Forelimb muscle (tissue), 1 donor: ENCODE measurements around the gene ADAMTS2. TPM values are rescaled to one million over a fixed set of nuclear protein-coding genes. Genes with fewer than 3 reads are reported as not detected.

Experiments used
- DNase-seq: peaks from one replicate; pipeline ENCODE4 v3.0.0-alpha.2; 2013; ENCODE audit warnings: low read depth
- polyA plus RNA-seq: library from polyadenylated mRNA; unstranded; fragments of 120-200 nt; gene quantifications from one replicate; pipeline ENCODE4 v1.2.1, GENCODE V29; 2013; ENCODE audit not compliant: insufficient read length

Gene ADAMTS2
- polyA plus RNA-seq, 1 donor, result 33.0 TPM

DNA sequence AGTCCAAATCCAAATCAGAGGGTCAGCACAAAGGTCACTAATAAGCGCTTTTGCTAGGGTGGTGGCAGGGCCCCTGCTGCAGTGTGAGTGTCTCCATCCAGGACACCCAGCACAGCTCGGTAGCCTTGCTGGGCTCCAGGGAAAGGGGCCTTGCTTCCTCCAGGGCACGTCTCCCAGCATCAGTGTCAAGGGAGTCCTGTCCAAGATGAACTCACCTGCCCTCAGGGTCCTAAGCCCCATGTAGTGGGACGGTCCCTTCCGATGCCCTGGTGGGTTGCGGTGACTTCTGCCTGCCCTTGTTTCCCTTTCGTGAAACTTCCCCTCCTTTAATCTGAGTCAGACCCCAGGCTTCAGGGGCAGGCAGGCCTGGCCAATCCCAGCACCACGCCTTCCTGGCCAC, 183.4 kb downstream of the ADAMTS2 start:
- no peak for DNase-seq

DNA sequence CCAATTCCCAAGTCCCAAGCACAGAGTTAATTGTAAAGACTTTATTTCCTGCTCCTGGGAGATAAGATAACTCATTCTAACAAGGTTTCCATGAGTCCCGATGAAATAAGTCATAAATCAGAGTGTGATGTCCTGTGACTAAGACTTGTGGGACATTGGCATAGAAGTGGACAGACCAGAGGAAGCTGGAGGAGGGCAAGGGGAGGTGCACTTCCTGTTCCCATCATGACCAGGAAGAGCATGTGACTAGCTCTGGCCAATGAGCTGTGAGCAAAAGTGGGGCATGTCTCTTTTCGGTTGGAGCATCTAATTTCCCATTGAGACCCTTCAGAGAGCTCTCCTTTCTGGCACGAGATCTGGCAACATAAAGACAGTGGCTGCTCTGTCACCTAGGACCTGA, 184.7 kb downstream of the ADAMTS2 start:
- DNase-seq, result no peak

DNA sequence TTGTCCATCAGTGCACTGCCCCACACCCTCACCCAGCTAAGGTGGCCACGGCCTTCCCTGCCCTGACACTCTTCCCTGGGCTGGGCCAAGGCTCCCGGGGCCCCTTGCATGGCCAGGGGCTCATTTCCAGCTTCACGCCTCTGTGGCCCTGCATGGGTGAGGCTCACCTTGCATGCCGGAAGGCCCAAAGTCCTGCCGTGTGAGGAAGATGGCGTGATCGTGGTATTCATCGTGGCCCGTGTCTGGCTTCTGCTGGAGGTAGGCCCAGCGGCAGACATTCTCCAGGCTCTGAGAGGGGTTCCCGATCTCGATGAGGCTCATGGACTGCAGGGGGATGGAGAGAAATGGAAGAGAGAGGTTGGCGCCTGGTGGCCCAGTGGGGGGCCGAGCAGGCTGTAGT, 186.7 kb downstream of the ADAMTS2 start:
- no peak for DNase-seq

DNA sequence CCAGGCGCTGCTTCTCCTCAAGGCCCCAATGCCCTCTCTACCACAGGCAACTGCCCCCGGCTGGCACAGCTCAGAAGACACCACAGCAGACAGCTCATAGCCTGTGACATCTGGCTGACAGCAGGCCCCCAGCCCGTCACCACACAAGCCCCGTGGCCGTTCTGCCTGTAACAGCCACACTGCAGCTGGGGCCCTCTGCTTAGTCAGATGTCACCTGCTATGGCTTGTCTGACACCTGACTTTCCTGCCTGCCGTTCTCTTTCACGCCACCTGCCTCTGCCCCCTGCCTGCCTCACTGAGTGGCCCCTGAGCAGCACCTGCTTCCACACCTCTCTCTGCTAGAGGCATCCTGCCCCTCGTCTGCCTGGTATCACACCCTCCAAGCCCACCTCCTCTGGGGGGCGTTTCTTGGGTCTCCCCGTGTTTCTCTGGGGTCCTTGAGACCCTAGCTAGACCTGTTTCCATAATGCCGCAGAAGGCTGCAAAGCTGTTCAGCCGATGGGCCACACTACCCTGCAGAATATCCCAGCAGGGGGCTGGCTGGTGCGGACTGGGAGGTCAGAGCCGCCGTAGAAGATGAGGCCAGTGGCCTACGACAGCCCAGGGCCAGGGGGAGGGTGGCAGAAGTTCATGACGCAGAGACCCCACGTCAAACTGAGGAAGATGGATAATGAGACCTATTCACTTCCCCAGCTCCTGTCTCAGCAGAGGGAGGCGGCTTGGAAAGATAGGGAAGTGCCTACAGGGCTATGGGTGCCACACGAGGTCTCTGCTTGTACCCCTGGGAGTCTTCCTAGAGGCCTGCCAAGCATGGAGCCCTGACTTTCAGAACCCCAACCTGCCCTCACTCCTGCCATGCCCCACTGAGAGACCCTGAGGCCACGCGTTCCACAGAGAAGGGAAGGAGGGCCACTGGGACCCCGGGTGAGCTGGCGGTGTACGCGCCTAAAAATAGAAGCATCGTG, 190.0 kb downstream of the ADAMTS2 start:
- DNase-seq, result no peak

DNA sequence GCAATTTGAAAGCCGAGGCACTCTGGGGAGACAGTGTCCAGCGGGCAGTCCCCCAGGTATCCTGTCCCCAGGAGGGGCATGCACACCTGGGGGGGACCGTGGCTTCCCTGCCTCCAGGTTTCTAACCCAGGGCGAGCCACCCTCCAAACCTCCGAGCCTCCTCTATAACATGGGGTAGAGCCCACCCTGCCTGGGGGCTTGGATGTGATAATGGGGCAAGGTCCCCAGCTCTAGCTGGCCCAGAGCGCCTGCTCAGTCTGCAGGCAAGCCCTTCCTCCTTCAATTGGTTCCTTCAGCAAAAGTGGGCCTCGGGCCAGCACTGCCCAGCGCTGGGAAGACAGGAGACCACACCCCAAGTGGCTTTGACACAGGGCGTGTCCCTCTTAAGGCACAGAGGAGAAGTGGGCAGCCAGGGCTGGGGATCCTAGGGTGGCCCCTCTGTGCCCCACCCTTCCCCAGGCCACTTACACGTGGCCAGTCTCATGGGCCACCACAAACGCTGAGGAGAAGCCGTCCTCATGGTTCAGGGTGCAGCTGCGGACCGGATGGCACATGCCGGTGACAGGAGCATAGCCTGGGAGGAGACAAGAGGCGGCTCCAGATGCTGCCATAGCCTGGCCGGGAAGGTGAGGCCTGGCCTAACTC, 190.8 kb downstream of the ADAMTS2 start:
- DNase-seq, result no peak

DNA sequence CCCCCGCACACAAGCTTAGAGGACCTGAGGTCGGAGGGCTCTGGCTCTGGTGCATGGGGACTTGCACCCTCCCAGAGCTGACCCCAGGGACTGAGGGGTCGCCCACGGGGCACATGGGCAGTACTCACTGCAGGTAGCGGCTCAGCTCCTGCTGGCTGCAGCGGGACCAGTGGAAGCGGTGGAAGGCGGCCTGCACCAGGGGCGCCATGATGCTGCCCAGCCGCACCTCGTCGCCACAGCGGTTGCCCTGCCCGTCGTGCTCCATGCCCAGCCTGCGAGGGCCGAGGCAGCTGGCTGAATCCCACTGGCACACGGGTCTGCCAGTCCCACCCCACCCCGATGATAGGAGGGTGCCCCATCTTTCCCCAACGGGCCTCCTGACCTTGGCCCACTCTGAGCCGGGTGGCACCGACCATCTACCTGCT, 191.3 kb downstream of the ADAMTS2 start:
- DNase-seq, result no peak

DNA sequence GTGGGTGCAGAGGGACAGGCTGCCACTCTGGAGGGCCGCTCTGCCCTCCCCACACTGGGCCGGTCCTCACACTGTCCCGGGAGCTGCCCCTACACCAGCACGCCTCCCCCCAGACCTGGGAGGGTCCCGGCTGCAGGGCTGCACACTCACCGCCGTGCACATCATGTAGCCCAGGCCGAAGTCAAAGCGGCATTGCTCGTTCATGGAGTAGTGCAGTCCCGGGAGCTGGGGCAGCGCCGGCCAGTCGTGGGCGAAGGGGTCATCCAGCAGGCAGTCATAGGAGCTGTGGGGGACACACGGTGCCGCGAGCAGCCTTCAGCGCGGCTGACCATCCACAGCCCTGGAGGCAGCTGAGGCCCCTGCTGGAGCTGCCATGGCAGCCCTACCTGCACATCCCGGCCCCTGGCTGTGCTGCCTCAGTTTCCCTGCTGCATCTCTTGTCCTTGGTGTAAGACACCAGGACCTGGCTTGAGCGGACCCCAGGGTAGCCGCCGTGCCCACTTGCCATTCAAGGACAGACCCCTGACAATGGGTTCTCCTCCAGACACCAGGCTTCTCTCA, 191.8 kb downstream of the ADAMTS2 start:
- DNase-seq, result no peak

DNA sequence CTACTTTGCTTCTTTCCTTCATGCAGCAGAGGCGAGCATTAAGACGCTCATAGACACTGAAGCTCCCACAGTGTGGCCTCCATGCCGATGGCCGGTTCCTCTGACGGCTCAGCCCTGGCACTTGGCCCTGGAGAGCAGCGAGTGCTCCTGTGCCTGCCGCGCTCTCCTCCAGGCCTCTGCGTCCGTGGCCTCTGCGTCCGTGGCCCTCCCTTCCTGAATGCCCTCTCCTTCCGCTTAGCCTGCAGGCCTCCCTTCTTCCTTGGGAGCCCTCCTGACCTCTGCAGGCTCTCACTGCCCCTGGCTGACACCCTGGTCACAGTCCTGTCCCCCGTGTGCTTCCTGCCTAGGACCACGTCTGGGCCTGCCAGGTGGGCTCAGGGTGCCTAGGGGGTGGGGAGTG, 192.3 kb downstream of the ADAMTS2 start:
- no peak for DNase-seq

DNA sequence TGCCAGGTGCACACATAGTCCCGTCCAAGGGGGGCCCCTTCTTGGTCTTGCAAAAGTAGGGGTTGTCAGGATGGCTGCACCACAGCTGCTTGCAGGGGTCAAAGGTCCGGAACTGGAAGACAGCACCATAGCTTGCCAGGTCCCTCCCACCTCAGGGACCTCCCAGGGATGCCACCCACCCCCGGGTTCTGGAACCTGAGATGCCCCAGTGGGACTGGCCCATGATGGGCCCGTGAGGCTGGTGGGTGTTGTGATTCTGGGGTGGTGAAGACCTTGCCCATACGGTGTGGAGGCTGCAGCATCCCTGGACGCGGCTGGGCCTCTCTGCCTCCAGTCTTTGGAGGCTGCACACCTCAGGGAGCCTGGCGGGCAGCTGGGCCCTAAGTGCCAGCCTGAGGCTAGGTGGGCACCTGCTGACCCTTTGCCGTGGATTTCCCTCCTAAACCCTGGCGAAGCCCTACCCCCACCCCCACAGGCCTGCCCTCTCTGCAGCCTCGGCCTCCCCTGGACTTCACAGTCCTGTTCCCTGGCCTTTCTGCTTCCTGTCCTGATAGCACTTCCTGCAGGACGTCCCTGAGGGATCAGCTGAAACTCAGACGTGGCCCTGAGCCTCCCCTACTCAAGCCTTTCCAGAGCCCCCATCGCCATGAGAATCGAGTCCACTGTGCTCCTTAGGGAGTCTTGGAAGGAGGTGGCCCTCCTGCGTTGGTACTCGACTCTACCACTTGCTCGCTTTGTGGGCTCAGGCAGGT, 192.9 kb downstream of the ADAMTS2 start:
- DNase-seq, result no peak

DNA sequence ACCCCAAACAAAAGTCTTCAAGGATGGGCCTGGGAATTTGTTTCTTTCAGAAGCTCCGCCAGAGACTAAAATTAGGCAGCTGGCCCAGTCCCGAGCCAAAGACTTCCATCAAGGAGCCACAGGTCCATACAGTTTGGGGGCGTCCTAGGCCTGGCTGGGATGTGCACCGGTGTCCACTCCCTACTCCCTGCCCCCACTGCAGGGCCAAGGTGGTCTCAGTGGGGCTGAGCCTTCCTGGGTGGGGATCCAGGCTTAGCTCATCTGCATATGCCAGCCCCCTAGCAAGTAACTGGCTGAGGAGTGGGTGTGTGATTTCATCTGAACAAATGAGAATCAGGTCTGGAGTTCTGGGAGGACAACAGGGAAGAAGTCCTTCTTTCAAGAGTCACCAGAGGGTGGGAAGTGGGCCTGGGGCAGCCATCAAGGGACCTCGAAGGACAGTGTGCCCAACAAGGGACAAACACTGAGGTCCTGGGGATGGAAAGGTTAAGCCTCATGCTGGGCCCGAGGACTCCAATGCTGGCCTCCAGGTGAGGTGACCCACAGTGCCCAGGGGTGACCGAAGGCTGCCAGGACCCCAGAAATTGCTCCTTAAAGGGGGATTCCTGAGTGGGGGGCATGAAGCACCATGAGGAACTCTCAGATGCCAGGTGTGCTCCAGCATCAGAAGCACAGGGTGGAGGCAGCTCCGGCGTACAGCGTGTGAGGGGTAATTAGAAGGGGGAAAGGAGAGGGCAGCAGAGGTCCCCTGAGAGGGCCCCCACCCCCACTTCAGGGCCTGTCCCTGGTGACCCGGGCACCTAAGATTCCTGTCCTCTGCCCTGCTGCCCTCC, 193.8 kb downstream of the ADAMTS2 start:
- DNase-seq, result no peak

DNA sequence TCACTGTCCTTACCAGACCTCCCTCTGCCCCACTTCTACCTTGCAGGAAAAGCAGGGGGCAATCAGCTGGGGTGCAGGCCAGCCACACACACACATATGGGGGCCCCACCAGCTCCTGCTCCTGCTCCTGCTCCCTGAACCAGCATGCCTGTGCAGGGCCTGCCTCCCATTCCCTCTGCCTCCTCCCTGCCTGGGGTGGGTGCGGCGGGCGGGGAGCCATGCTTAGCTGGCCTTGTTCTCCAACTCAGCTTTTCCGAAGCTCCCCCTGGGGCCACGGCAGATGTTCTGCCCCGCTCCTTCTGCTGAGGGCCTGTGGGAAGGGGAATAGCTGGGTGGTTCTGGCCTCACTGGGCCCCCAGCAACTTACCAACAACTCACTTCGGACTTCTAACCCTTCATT, 195.2 kb downstream of the ADAMTS2 start:
- no peak for DNase-seq

DNA sequence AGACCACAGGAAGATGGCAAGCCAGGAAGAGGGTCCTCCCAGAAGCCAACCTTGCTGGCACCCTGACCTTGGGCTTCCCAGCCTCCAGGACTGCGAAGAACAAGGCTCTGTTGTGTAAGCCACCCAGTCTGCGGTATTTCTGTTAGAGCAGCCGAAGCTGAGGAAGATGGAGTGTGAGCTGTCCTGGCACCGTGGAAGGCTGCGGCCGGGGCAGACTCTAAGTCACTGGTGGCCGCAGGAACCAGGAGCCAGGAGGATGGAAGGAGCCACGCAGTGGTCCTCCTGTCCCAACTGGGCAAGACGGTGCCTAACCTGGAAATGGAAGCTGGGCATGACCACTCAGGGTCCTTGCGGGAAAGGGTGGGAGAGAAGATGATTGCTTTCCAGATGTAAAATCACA, 196.0 kb downstream of the ADAMTS2 start:
- DNase-seq, result no peak

DNA sequence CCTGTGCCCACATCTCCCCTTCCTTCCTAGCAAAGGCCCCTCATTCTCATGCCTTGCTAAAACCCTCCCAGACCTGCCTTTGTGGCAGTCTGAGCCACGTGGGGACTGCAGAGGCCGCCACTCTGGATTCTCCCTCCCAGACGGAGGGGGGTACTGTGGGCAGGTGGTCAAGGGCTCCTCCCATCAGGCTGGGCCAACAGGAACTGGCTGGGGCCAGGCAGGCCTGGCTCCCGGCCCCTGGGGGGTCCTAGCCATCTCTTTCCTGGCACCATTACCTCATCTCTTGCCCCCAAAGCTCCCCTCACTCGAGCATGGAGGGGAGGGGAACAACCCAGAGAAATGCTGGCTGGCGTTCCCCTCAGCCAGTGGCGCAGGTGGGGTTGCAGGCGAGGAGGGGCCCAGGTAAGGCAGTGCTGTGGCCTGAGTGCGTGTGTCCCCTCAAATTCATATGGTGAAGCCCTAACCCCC, 196.5 kb downstream of the ADAMTS2 start:
- DNase-seq, result no peak

DNA sequence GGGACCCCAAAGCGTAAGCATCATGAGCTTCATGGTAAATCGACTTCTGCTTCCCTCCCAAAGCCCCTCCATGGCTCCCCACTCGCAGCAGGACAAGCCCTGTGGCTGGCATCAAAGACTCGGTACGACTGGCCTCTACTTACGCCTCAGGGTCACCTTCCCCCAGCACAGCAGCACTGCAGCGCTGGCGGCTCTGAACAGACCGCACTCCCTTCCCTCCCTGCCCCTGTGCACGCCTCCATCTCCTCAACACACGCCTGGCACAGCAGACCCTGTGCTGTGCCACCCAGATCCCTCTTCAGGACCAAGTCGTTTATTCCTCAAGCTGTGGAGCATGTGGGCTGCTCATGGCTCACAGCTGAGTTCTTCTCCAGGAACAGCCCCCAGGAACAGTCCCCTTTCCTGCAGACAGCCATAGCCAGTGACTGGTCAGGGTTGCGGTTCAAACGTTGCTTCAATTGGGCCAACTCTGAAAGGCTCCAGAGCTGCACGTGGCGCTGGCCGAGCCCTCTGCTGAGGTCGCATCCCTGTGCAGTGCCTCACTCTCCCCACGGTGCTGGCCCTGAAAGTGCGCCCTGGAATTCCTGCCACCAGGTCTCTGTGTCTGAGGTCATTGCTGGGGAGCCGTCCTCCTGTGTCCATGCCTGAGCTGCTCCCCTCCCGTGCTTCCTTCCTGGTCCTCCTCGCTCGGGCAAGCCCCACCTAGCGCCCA, 197.1 kb downstream of the ADAMTS2 start:
- DNase-seq, result no peak

DNA sequence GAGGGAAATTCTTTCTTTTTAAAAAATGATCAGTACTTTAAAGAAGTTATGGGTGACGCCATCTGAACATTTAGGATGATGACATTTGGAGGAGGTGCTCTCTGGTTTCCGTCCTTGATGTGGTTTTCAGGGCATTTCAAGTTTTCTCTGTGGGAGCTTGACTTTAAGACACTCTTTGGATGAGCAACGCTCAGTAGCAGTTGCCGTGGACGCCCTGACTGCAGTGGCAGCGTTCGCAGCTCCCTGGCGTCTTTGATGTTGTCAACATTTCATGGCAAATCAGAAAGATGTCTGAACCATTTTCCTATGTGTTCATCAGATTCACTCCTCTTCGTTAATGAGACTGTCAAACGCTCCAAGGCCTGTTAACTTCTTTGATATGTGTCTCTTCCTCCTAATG, 199.0 kb downstream of the ADAMTS2 start:
- DNase-seq, result no peak

DNA sequence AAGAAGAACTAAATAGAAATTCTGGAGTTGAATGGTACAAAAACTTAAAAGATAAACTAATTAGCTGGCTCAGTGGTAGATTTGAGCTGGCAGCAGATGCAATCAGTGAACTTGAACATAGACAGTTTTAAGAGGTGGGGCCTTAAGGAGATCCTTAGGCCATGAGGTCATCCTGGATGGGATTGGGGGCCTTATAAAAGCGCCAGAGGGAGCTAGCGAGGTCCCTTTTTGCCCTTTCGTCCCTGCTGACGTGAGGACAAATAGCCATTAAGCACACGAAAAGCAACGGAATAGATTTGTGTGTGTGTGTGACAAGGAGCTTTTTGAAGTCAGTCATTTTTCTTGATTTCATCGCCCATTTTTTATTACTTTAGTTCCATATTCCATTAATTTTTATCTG, 201.8 kb downstream of the ADAMTS2 start:
- no peak for DNase-seq

DNA sequence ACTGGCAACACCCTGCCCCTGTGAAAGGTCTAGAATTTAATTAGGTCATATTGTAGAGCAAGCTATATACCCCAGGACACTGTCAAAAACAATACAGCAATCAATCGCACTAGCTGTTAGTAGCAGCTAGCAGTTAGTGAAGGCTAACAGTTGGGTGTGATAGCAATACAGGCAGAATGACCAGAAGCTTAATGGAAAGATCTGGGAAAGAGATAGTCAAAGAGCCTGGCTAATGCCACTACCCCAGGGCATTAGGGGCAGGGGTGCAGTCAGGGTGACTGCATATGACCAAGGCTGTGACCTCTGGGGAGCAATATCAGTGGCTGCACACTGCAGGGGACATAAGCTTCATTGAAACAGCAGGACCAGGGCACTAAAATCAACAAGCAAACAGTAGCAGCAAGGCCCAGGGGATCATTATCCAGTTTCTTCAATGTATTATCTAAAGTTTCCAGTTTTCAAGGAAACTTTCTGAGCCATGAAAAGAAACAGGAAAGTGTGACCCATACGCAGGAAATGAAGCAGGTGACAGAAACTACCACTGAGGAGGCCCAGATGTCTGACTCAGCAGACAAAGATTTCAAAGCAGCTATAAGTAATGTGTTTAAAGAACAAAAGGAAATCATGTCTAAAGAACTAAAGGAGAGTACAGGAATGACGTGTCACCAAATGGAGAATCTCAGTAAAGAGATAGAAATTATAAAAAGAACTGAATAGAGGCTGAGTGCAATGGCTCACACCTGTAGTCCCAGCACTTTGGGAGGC, 202.6 kb downstream of the ADAMTS2 start:
- DNase-seq, result no peak

DNA sequence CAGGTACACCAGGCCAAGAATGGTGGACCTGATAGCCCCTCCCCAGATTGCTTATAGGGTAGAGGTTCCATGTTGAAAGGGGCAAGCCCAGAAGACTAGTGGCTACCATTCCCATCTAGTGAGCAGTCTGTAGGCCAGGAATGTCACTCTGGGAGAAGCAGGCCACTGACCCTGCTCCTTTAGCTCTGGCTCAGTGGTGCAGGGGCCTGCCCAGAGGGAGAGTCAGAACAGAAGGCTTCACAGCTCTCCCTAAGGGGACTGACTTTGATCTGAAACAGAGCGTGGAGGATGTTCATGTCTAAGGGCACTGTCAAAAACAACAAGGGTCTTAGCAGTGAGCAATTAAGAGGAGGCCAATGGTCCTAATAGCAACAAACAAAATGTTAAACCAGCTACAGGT, 203.4 kb downstream of the ADAMTS2 start:
- DNase-seq, result no peak

DNA sequence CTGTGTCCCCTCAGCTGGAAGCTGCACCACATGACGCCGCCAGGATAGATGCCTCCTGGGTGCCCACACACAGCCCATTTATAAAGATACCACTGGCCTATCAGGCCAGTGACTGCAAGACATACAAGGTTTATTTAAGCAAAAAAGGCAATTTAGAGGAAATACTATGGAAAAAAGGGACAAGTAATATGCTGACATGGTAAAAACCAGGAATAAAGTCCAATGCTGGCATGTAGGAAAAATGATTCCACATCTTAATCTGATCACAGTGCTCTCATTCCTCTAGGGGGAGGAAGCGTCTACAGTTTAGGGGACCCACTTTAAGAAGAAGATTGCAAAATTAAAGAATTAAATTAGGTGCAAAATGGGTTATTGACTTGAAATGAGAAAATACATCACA, 205.0 kb downstream of the ADAMTS2 start:
- no peak for DNase-seq

DNA sequence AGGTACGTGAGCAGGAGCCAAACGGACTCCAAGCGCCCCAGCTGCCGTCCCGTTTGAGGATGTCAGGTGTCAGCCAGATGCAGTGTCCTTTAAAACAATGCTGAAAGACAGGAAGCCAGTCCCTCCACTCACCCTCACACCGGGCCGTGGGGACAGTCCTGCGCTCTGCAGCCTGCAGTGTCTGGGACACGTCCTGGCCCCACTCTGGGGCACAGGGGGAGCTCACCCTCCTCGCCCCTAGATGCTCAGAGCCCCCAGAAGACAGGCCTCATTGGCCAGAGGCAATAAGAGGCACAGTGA, 205.4 kb downstream of the ADAMTS2 start:
- no peak for DNase-seq
